Stimulated activated CD4-positive, alpha-beta T cell treated with anti-CD3 and anti-CD28 coated beads, Interleukin-1b, Interleukin-23, amount 100 ng/mL, for 48 hours (primary cell): ENCODE measurements around the gene ADH1B.
"Not testable (repeated sequence)": the region's sequence is repeated elsewhere in the genome, so short reads cannot be mapped to it uniquely, and the experiment has no call there.

Source experiments
- DNase-seq: peaks from one replicate; pipeline ENCODE4 v3.0.0-alpha.2; 2020

ADH1B gene

DNA sequence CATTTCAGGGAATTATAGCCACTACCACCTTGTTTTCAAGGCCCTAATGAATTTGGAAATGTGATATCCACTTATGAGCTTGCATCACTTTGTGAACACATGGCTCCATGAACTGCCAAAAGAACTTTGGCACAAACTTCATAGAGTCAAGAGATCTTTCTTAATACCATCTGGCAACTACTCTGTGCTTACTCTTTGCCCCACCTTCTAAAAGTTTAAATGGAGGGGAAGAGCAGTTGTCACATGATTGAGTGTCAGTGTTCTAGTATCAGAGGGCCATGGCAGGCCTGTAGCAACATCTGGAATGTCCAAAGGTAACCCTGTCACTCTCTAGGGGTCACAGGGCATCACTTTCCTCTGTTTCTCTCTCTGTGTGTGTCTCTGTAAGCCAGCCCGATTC lies 2.6 kb upstream of the ADH1B start:
- no peak for DNase-seq

DNA sequence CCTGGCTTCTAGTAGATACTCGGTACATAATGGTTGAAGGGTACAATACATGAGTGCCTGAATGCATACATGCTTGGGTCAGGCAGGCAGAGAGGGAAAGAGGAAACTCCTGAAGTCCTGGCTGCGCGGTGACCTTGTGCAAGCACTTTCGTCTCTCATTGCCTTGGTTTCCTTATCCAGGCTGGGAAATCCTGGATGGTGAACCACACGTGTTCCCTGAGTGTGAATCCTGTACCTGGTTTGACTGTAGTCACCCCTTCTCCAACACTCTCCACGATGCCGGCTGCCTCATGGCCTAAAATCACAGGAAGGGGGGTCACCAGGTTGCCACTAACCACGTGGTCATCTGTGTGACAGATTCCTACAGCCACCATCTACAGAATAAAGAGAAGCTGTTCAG lies 3.4 kb downstream of the ADH1B start:
- not testable (repeated sequence) for DNase-seq

DNA sequence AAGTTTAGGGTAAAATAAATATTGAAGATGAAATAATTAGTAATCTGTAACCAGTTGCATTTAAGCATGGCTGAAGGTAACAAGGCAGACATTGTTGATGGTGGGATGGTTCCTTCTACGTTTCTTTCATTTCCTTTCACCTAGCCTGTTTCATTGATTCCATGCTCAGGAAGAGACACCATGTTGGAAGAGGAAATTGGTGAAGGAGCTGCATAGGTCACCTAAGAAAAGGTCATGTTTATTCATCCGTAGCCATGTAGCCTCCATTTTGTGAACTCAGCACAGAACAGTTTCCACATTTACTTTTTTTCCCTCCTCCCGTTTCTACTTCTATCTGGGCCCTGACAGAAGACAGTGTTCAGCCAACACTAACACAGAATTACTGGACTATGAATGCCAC lies 3.8 kb downstream of the ADH1B start:
- DNase-seq: no peak

DNA sequence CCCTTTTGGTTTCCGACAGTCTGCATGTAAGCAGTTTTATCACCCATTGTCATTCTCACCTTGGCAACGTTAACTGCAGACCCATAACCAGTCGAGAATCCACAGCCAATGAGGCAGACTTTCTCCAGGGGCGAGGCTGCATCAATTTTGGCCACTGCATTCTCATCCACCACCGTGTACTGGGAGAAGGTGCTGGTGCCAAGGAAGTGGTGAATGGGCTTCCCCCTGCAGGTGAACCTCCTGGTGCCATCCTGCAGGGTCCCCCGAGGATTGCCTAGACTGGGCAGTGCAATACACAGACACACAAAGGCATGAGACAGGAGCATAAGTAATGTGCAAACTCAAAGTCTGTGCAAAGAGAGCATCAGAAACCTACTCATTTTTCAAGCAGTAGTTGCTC lies 5.4 kb downstream of the ADH1B start:
- no peak for DNase-seq

DNA sequence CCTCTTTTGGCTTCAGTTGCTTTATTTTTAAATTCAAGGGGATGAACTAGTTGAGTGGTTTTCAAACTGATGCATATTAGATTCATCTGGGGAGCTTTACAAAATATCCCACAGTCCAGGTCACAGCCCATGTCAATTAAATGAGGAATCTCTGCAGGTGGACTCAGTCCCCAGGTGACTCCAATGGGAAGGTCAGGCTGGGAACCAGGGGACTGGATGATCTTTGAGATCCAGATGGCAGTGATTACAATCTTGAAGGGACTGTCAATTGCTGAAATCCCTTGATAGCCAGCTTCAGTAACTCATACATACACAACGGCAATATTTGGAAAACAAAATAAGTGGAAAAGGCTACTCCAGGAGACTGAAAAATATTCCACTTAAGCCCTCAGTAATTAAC lies 7.0 kb downstream of the ADH1B start:
- no peak for DNase-seq

DNA sequence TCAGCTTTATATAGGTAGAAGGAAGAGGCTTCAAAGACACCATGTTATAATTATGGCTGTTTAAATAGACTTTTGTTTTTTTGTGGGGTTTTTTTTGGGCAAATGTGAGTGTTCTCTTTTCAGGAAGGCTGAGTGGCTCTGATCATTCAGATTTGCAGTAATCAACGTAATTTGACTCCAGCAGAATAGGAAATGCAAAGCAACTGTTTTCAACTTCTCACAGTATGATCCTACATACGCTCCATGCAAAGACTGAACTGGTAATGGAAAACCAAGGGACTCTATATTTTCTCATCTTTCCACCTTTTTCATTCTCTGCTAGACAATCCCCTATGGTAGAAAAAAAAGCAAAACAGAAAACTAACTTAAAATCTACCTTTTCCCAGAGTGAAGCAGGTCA lies 10.8 kb downstream of the ADH1B start:
- no peak for DNase-seq

DNA sequence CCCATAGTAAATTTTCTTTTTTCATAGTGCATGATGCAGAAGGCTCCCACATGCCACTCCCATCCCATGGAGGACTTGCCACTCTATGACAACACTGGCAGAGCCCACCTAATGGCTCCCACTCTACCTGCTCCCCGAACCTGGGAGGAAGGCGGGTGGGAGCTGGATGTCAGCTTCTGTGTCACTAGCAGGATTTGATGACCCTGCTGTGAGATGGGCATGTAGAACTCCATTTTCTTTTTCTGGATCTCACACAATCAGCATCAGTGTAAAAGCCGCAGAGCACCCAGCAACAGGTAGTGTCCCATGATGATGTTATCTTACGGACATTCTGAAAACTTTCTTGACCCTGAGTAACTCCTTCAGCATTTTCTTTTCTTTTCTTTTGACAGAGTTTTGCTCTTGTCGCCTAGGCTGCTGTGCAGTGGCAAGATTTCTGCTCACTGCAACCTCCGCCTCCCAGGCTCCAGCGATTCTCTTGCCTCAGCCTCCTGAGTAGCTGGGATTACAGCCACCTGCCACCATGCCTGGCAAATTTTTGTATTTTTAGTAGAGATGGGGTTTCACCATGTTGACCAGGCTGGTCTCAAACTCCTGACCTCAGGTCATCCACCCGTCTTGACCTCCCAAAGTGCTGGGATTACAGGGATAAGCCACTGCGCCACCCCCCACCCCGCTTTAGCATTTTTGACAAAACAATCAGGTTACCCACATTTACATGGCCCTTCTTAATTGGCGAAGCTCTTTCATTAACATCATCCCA lies 15.4 kb downstream of the ADH1B start:
- no peak for DNase-seq

DNA sequence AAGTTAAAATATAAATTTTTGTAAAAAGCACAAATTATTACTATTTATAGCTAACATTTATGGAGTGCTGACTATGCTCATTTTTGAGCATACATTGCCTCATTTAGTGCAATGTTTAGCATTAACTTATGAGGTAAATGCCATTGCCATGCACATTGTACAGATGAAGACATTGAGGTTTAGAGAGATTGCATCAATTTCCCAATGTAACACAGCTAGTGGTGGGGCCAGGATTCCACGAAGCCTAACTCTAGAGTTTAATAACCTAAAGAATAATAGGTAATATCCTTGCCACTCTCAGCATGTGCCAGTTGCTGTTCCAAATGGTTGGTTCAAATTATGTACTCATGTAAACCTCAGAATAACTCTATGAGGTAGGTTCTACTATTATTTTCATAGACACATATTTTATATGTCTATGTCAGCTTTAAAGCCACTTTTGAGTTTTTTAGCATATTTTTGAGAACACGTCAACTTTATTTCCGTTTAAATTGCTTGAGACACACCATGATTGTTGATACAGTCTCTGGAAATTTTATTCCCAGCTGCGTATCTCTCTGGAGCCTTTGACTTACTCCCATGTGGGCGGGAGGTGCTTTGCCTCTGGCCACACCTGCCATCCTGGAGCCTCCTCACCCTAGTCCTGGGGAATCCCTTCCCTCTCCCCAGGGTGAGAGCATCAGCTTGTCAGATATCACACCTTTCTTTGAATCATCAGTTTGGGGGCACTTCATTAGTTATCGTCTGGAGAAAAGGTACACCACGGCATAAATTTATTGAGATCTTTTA lies 19.6 kb downstream of the ADH1B start:
- no peak for DNase-seq

DNA sequence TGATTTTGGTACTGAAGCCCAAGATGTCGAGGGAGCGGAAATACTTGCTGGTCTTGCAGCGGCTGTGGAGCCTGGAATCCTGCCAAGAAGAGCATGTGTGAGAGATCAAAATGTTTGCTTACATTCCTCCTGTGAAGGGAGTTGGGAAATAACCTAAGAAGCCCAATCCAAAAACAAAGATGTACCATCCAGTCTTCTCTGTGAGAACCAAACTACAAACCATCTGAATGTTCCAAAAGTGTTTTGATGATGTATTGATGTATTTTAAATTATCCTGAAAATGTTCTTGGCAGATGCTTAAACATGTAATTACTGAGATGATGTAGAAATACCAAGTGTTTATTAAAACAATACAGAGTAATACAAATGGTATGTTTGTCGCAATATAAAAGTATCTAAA lies 20.3 kb downstream of the ADH1B start:
- no peak for DNase-seq

DNA sequence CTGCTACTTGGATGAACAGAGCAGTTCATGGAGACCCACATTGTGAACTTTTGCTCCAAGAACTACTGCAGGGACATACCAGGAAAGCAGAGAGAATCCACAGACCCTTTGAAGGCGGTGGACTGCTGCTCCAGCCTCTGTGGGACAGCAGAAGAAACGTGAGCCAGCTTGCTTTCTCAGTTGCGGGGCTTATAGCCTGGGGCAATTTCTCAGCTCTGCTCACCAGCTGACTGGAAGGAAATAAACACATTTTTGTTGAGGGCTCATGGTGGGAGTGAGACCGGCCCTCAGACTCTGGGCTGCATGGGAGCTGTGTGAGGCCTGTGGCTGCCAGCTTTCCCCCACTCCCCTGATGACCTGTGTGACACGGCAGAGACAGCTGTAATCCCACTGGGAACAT lies 27.8 kb downstream of the ADH1B start:
- no peak for DNase-seq

DNA sequence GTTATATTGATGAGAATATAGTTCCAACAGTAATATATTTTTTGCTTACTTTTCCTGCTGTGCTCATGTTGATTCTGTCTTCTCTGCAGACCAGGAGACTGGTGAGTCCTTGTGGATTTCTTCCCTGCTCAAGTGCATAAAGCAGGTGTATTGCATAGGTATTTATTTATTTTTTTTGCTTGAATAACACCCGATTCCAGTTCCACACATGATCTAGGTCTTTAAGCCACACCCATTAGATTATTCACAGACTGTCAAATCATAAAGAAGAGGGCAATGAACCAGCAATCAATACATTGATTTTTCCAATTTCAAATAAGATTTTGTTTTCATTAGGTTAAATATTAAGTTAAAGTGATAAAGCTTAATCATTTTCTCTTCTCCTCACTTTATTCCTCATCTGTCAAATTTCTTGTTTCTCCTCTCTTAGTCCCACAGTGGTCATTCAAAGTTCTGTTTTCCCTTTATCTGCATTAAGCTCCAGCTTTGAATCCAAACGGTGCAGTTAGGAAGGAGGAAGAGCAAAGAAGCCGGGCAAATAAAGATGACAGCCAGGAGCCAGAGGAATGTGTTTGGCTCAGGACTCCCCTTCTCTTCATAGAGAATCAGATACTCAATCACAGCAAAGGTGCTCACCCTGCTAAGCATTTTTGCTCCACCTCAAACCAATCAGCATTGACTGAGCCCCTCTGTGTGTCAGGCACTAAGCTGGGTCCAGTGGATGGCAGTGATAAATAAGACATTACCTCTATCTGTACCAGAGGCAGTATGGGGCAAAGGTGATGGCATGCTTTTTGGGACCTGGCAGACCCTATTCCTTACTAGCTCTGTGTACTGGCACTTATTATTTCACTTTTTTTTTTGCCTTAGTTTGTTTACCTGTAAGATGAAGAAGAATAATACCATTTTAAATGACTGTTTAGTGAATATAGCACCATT lies 30.1 kb downstream of the ADH1B start, which contains the start of gene ADH1A:
TSS of gene ADH1A (minus strand) at position 138 of the 939 bp plus-strand sequence. CDS start at position 67, 71 bp downstream.
- DNase-seq: no peak

DNA sequence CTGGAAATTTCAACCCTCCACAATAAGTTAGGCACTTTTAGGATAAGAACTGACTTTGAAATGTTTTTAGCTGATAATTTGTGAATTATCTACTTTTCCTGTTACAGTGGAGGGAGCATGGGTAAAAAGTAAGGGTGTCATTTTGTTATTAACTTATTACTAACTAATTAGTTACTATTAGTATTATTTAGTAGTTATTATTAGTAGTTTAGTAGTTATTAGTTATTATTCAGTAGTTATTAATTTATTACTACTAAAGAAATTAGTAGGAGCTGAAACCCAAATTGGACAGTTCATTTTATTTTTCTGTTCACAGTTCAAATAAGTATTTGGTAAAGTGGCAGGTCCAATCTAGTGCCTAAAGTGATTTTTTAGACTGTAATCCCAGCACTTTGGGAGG lies 35.8 kb downstream of the ADH1B start:
- DNase-seq: no peak

DNA sequence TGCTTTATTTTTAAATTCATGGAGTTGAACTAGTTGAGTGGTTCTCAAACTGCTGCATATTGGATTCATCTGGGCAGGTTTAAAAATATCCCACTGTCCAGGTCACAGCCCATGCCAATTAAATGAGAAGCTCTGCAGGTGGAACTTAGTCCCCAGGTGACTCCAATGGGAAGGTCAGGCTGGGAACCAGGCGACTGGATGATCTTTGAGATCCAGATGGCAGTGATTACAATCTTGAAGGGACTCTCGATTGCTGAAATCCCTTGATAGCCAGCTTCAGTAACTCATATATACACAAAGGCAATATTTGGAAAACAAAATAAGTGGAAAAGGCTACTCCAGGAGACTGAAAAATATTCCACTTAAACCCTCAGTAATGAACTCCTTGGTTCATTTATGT lies 38.5 kb downstream of the ADH1B start:
- DNase-seq: no peak

DNA sequence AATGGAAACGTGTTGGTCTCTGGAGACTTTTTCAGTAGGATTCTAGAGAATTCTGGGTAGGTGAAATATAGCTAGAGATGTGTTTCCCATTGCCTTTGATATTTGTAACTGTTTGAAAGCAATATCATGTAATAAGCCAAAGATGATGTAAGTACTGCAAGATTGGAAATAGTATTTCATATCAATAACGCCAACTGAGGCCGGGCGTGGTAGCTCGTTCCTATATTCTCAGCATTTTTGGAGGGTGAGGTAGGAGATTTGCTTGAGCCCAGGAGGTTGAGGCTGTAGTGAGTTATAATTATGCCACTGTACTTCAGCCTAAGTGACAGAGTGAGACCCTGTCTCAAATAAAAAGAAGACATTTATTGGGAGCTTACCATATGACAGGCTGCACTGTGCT lies 39.9 kb downstream of the ADH1B start:
- DNase-seq: no peak

DNA sequence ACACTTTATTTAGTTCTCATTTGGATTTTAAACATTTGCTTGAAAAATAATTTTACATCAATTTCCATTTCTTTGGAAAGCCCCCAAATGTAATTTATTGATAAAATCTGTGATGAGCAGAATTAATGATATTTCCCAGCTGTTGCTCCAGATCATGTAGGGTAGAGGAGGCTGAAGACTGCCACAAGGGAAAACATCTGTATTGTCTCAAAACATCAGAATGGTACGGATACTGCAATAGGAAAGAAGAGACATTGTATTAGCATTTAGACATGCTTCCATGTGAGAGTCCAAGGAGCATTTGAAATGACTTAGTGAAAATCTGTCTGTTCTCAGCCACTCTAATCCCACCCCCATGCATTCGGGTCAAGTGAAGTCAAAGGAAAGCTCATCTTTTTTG lies 44.8 kb downstream of the ADH1B start:
- DNase-seq: no peak

DNA sequence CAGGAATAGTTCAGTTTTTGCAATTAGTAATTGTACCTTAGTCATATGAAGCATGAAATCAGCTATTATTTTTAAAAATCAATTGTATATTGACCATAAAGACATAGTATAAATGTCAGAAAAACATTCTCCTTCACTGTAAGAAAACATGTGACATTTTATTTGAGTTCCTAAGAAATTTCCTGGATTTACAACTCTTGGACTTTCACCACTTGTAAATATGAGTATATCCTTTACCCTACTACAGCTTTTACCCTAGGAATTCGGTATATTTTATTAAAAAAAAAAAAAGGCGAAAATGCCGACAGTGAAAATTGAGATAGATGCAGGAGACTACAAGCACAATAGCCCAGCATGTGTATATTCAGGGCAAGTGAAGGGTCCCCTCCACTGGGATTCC lies 45.3 kb downstream of the ADH1B start:
- DNase-seq: no peak

DNA sequence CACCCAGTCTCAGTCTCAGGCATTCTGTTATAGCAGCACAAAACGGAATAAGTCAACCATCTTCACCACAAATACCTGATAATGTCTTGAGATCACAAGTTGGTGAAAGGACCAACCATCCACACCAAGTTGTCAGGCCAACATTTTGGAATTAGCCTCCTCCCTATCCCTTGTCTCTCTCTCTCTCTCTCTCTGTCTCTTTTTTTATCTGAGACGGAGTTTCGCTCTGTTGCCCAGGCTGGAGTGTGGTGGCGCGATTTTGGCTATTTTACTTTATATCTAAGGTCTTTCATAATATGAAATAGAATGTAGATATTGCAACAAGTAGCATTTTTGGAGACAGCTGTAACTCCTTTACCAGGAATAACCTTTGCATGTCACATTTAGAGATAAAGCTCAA lies 46.2 kb downstream of the ADH1B start:
- DNase-seq: no peak

DNA sequence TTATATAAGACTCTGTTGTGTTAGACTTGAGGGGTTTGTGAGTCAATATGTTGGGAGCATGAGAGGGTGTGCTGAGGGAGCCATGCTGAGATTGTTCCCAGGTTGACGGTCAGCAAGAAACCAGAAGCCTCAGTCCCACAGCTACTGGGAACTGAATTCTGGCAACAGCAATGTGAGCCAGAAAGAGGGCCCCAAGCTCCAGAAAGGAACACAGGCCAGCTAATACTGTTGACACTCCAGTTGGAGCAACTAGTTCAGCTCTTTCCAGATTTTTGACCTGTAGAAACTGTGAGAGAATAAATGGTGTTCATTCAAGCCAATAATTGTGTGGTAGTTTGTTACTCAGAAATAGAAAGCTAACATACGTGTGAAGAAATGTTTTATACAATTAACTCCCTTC lies 47.5 kb downstream of the ADH1B start:
- no peak for DNase-seq

DNA sequence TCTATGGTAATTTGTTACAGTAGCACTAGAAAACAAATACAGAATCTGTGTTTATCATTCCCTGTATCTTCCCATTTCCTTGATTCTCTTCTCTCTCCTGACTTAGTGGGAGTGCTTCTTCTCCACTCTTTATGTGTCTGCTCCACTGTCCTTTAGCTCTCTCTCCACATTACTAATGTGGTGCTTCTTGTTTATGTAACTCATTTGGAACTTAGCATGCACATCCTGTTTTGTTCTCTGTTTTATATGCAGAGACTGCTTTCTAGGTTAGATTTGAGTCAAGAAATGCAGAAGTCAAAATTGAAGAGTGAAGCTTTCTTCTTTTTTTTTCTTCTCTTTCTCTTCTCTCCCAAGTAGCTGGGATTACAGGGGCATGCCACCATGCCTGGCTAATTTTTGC lies 56.3 kb downstream of the ADH1B start:
- DNase-seq: no peak
